ENCODE measurements around the gene FRMD4A.

The FRMD4A gene

GRCh38 chr10:13707156-13707881, 623.4 kb downstream of the FRMD4A start:
- no peak for DNase-seq

DNA sequence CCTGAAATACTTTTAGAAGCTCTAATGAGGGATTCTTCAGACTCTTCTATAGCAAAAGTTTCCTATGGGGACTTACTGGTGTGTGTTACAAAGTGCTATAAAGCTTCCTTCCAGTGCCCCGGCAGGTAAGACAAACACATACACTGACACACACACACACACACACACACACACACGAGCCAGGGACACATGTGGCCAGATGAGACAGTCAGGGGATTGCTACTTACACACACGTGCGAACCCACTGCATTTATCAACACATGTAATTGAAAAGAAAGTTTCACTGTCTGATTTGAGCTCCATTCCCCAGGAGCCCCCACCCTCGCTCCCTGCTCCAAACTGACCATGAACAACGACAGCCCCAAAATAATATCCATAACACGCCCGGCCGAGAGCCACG, 624.1 kb downstream of the FRMD4A start:
- no peak for DNase-seq

- no peak for DNase-seq
Measured at GRCh38 chr10:13706175-13706574, 624.5 kb downstream of the FRMD4A start.

- DNase-seq = no peak
Measured at GRCh38 chr10:13705526-13706174, 625.1 kb downstream of the FRMD4A start.

DNA sequence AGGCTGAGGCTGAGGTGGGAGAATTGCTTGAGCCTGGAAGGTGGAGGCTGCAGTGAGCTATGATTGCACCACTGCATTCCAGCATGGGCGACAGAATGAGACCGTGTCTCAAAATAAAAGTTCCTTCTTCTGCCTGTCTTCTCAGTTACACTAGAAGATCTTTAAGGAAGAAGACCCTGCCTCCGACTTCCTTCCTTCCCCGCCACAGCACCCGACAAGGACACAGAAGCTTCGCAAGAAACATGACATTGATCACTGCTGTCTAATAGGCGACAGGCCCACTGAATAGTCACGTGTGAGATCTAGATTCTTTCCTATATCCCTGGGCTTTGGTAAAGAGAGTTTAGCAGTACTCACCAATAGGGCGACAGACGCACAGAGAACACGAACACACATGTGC, 625.8 kb downstream of the FRMD4A start:
- DNase-seq = no peak

- DNase-seq = no peak
Measured at GRCh38 chr10:13703997-13704536, 626.7 kb downstream of the FRMD4A start.

DNA sequence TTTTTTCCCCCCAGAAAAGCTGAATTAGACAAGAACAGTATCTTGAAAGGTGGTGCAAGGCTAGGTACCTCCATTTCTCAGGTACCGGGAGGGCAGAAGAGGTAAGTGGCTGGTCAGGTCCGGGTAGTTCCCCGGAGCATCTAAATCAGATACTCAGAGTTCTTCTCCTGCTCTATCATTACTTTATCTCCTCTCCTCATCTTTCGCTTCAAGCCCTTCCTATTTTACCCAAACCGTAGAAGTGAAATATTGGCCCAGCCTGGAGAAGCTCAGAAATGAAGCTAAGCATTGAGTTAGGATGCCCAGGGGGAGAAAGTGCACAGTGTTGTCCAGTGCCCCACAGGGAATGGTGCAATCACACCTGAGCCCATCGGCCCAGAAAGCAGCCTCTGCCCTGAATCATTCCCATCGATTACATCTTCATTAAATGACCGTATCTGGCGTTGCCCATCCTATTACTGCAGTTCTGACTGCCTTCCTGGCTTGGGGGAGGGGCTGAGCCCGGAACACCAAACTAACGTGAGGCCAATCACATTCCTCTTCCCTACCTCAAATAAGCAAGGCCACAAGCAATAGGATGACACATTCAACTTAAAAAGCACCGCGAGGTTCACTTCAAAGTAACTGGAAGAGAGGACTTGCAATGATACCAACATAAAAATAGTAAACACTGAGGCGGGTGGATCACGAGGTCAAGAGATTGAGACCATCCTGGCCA, 627.5 kb downstream of the FRMD4A start:
- DNase-seq = no peak

- DNase-seq = no peak
Measured at GRCh38 chr10:13701157-13701919, 629.4 kb downstream of the FRMD4A start.

- no peak for DNase-seq
Measured at GRCh38 chr10:13700473-13701144, 630.1 kb downstream of the FRMD4A start.

DNA sequence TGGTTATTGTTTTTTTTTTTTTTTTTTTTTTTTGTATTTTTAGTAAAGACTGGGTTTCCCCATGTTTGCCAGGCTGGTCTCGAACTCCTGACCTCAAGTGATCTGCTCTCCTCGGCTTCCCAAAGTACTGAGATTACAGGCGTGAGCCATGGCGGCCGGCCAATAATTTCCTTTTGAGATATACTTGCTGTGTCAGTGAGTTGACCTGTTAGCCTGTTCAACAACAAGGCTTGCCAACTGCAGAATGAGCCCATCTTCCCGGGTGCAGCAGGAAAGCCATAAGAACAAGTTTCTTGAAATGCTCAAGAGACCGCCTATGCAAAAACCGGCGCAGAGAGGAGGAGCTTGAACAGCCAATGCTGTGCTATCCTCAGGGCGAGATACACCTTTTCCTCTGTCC, 631.5 kb downstream of the FRMD4A start:
- no peak for DNase-seq

DNA sequence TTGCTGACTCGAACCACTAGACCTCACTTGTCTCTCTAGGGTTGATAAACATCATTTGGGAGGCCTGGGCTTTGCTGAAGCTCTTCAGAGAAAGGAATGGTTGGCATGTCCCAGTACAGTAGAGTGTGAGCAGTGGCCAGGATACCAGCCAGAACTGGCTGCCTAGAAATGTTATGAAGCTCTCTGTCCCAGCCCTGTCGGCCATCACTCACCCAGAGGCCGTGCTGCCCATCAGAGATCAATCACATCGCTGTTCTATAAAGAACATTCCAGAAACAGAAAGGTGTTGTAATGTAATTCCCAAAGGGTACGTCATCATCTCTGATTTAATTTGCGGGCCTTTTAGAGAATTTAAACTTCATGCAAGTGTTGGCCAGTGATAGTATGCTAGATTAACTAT, 632.5 kb downstream of the FRMD4A start:
- DNase-seq = no peak

DNA sequence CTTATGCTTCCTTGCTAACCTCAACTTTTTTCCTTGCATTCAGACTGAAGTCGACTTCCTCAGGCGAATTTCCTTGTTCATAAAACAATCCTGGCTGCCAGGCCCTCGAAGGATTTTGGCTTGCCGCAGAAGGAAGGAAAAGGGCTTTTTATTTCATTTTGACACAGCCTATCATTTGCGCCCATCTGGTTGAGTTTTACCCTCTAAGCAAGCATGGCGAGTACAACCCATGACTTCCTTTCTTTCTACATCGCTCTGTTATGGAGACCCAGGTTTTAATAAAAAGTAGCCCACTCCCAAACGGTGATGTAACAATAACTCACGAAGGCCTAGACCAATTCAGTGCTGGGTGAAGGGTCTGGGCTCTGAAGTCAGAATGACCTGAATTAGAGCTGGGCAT, 634.7 kb downstream of the FRMD4A start:
- DNase-seq = no peak

DNA sequence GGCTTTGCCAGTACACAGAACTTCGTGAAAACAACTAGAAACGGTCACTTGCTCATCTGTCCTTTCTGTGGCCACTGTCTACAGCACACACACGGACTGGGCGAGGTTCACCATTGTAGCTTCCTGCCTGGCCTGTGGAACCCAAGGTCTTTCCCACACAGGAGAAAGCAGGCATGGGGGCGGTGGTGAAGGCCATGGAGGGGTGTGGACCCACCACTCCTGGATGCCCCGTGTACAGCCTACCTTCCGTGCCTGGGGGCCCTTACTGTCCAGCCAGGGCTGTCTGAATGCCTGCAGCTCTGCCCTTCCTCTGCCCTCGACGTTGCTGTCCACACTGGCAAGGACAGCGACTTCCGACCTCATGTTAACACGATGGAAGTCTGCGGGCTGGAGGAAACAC, 635.1 kb downstream of the FRMD4A start:
- DNase-seq = no peak

- no peak for DNase-seq
Measured at GRCh38 chr10:13693783-13694700, 636.7 kb downstream of the FRMD4A start.

DNA sequence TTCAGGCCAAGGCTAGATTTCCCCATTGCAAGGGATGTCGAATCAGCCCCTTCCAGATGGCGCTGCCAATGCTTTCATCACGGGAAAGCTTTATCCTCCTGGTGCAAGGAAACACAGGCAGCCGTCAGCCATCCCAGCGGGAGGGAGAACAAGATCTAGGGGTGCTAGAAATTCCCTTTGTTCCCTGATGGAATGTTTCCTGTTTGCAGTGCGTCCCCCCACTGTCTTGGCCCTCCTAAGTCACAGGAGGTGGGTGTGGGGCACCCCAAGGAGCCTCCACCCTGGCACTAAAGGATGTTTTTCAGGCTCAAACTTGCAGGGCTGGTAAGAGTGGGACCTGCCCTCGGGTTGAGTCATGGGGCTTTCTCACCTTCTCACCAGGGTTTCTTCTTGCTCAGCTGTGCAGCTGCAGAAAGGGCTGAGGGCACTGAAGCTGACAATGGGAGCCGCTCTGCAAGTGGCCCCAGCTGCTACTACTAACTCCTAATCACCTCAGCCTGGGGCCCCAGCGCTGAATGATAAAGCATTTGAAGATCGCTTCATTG, 640.4 kb downstream of the FRMD4A start:
- no peak for DNase-seq

- DNase-seq = no peak
Measured at GRCh38 chr10:13686331-13686752, 644.4 kb downstream of the FRMD4A start.

DNA sequence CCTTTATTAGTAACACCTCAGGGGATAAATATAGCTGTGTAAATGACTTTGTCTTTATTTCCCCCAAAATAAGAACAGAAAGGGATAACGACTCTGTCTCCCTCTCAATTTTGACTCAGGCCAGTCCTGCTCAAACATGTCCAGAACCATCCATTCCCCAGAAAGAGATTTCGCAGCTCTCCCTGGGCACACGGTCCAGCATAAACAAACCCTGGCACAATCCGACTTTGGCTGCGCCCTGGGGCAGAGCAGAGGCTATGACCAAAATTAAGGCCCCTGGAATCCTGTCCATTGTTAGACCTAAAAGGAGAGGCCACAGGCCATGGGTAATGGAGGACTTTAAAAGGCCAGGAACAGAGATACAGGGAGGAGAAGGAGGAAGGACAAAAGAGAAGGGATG, 644.8 kb downstream of the FRMD4A start:
- DNase-seq = no peak

DNA sequence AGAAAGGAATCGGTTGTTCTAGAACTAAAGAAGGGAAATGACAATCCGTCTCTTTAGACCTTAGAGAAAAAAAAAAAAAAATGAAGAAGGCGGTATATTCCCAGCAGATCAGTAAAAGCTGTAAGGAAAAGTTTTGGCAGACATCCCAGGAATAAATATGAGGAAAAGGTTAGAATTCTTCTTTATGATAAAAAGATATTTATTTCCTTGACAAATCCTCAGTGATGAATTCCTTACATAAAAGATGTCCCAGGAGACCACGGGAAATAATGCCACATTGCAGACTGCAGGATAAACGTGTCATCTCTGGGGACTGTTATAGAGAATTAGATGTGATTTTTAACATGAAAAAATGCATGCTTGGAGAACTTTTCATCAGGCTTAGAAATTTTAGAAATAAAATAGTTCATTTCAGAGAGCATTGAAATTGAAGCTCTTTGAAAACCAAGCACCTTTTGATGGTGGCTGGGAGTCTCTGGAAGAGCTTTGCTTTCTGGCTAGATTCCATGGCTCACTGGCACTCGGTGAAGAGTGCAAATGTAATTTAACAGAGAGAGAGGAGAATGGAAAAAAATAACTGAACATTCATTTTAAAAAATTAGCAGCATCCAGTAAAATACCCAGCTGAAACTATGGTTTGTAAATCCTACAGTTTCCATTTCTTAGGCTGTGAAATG, 645.8 kb downstream of the FRMD4A start:
- no peak for DNase-seq

DNA sequence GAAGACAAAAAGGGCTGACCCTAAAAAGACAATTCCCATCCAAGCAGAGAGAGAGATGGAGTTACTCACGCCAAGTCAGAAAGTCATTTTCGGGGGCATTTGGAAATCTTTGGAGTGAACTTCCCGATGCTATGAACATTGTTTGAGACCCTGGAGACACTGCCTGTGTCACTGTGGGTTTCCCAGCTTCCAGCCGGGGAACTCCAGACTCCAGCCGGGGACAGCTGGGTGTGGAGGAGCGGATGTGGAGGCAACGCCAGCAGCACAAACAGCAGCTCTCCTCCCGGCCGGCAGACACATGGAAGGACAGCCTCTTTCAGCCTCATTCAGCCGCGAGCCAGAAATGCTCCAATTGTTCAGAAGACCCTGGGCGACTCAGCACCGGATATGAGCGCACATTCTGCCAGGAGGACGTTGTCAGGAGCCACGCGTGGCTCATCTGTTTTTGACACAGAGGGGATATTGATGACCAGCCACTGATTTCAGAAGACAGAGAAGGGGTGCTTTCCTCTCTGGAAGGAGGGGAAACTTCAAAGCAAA, 646.4 kb downstream of the FRMD4A start:
- DNase-seq = no peak

DNA sequence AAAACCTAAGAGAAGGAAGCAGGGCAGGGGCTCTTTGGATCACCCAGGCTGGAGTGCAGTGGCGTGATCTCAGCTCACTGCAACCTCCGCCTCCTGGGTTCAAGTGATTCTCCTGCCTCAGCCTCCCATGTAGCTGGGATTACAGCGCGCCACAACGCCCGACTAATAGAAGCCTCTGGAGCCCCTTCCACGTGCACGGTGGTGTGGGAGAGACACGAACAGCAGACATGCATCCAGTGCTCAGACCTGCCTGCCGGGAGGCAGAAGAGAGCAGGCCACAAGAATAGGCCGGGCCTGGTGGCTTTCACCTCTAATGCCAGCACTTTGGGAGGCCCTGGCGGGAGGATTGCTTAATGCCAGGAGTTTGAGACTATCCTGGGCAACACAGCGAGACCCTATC, 647.7 kb downstream of the FRMD4A start:
- no peak for DNase-seq

Data from activated gamma-delta T cell treated with Interleukin-2 at 50 U/mL for 16 hours (primary cell).